SJCRH30 (cell line): ENCODE data around the gene CHMP1B. TPM values are rescaled to one million over a fixed set of nuclear protein-coding genes. Genes with fewer than 3 reads are reported as not detected.
"Not testable (repeated sequence)": the region's sequence is repeated elsewhere in the genome, so short reads cannot be mapped to it uniquely, and the experiment has no call there.

Source experiments
- DNase-seq, 2 experiments: peaks; one replicate each; pipeline ENCODE4 v3.0.0-alpha.2; 2015 to 2020
- H3K27ac ChIP-seq: fragments of 250-450 bp; sonication (Bioruptor Pico); 2 replicates; pipeline ENCODE4 v1.5.1; 2020; ENCODE audit warnings: mild to moderate bottlenecking, moderate library complexity
- H3K27me3 ChIP-seq: fragments of 250-450 bp; sonication (Bioruptor Pico); 2 replicates; pipeline ENCODE4 v1.5.1; 2020; ENCODE audit warnings: mild to moderate bottlenecking, moderate library complexity
- H3K36me3 ChIP-seq: fragments of 250-450 bp; sonication (Bioruptor Pico); 2 replicates; pipeline ENCODE4 v1.5.1; 2020; ENCODE audit warnings: mild to moderate bottlenecking, moderate library complexity
- H3K4me1 ChIP-seq: fragments of 250-450 bp; sonication (Bioruptor Pico); 2 replicates; pipeline ENCODE4 v1.5.1; 2020; ENCODE audit warnings: mild to moderate bottlenecking, moderate library complexity
- H3K4me3 ChIP-seq: fragments of 250-450 bp; sonication (Bioruptor Pico); 2 replicates; pipeline ENCODE4 v1.5.1; 2020; ENCODE audit warnings: mild to moderate bottlenecking, moderate library complexity
- H3K9me3 ChIP-seq: fragments of 250-450 bp; sonication (Bioruptor Pico); replicated peaks from 2 replicates; pipeline ENCODE4 v1.5.1; 2020; ENCODE audit warnings: mild to moderate bottlenecking, moderate library complexity
- total RNA-seq: library from RNA; depleted of rRNA; stranded (reverse); fragments of >200 nt; shearing (Covaris generic); gene quantifications from 2 replicates; pipeline ENCODE4 v1.2.3, GENCODE V29; 2014; rRNA removed

The CHMP1B gene
- total RNA-seq, 1 experiment from 2014 or later = 19.5 TPM

GRCh38 chr18:11889284-11889683, 38.1 kb downstream of the CHMP1B start:
- Histone ChIP-seq H3K36me3 (no peaks in the 10 kb centered on the region), H3K27me3 (no peaks in the 10 kb centered on the region)
- DNase-seq = no peak

DNA sequence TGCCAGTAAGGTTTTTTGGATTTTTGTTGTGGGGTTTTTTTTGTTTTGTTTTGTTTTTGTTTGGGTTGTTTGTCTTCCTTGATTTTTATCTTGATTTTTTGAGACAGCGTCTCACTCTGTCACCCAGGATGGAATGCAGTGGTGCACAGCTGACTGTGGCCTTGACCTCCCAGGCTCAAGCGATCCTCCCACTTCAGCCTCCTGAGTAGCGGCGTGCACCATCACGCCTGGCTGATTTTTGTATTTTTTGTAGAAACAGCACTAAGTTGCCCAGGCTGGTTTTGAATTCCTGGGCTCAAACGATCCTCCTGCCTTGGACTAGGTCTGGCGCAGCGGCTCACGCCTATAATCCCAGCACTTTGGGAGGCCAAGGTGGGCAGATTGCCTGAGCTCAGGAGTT, 40.5 kb downstream of the CHMP1B start:
- Histone ChIP-seq H3K36me3 (no peaks in the 10 kb centered on the region), H3K27me3 (no peaks in the 10 kb centered on the region), H3K4me3 (no peak overlapping the region), H3K4me1 (no peaks in the 10 kb centered on the region), H3K27ac (no peak overlapping the region), H3K9me3 (no peaks in the 10 kb centered on the region)
- no peak for DNase-seq

More at GRCh38 chr18:11889284-11889683, 38.1 kb downstream of the CHMP1B start:
- Histone ChIP-seq H3K9me3 (no peaks in the 10 kb centered on the region), H3K4me3 (no peak overlapping the region), H3K27ac (no peak overlapping the region), H3K4me1 (no peaks in the 10 kb centered on the region)

- not testable (repeated sequence) for DNase-seq, H3K27ac ChIP-seq, H3K4me3 ChIP-seq, H3K4me1 ChIP-seq, H3K27me3 ChIP-seq, H3K36me3 ChIP-seq, H3K9me3 ChIP-seq
Observed at GRCh38 chr18:11892438-11892837, 41.2 kb downstream of the CHMP1B start.

GRCh38 chr18:11897781-11898180, 46.6 kb downstream of the CHMP1B start:
- H3K4me3 ChIP-seq = no peak overlapping the region
- no peaks in the 10 kb centered on the region for H3K9me3 ChIP-seq
- H3K27ac ChIP-seq = no peak overlapping the region
- DNase-seq = no peak
- H3K27me3 ChIP-seq = no peaks in the 10 kb centered on the region
- H3K36me3 ChIP-seq = no peaks in the 10 kb centered on the region
- no peaks in the 10 kb centered on the region for H3K4me1 ChIP-seq

GRCh38 chr18:11899063-11899462, 47.9 kb downstream of the CHMP1B start:
- Histone ChIP-seq H3K36me3 (no peaks in the 10 kb centered on the region), H3K4me3 (no peak overlapping the region), H3K9me3 (no peaks in the 10 kb centered on the region), H3K27me3 (no peaks in the 10 kb centered on the region), H3K4me1 (no peaks in the 10 kb centered on the region), H3K27ac (no peak overlapping the region)
- DNase-seq = no peak

GRCh38 chr18:11901826-11902438, 50.7 kb downstream of the CHMP1B start:
- Histone ChIP-seq H3K27ac (no peak overlapping the region), H3K4me3 (no peak overlapping the region), H3K36me3 (no peaks in the 10 kb centered on the region), H3K4me1 (no peaks in the 10 kb centered on the region), H3K27me3 (no peaks in the 10 kb centered on the region), H3K9me3 (no peaks in the 10 kb centered on the region)
- DNase-seq = no peak

DNA sequence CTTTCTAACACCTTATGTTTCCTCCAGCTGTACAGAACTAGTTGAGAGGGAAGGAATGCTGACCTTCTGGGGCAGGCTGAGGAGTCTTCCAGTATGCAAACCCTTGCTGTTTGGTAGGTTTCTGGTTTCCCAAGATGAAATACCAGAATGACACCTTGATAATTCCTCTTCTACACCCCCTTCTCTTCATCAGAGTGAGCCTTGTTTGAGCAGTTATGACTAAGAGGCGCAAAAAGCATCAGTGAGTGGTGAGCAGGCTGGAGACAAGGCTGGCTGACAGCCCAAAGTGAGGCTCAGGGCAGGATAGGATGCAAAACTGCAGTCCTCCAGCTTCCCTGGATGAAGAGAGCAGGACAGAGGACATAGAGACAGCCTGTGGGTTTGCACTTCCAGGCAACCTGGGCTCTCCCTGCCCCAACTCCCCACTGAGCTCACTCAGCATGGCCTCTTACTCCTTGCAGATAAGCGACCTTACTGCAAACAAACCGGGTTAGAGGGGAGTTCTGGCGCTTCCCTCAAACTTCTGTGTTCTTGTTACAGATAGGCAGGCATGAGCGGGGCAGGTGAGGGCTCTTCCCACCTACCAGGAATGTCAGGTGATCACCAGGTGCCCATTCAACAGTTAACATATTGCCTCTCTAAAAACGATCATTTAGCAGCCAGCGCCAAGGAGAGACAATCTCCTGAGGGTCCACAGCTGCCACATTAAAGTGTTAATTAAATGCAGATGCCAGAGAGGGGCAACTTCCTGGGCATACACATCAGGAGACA, 51.5 kb downstream of the CHMP1B start:
- no peak for DNase-seq
- H3K27ac ChIP-seq = no peak overlapping the region
- H3K27me3 ChIP-seq = no peaks in the 10 kb centered on the region
- H3K4me1 ChIP-seq = no peaks in the 10 kb centered on the region
- H3K36me3 ChIP-seq = no peaks in the 10 kb centered on the region
- no peak overlapping the region for H3K4me3 ChIP-seq
- no peaks in the 10 kb centered on the region for H3K9me3 ChIP-seq

Other genes starting within 250 kb of the CHMP1B start
- not detected in 2 replicates for gene SLC35G4, start 241.8 kb upstream of the CHMP1B start, total RNA-seq
- 2.6 and 2.9 TPM in 2 replicates for gene GNAL, start 162.1 kb upstream of the CHMP1B start, total RNA-seq
- gene MPPE1, start 56.9 kb downstream of the CHMP1B start, total RNA-seq = 13.7 and 14.7 TPM in 2 replicates
- 35.8 and 36.6 TPM in 2 replicates for gene IMPA2, start 130.1 kb downstream of the CHMP1B start, total RNA-seq
- gene ANKRD62, start 242.4 kb downstream of the CHMP1B start, total RNA-seq = not detected in 2 replicates